ENCODE measurements around the gene IGSF3. TPM values are rescaled to one million over a fixed set of nuclear protein-coding genes. Genes with fewer than 3 reads are reported as not detected.

IGSF3 gene
- total and polyA plus RNA-seq, 10 of the 15 experiments (the other 5 are each of a cell fraction or from before 2014, with no cell fraction given): 1.4 to 18.0 (median 9.6) TPM

DNA sequence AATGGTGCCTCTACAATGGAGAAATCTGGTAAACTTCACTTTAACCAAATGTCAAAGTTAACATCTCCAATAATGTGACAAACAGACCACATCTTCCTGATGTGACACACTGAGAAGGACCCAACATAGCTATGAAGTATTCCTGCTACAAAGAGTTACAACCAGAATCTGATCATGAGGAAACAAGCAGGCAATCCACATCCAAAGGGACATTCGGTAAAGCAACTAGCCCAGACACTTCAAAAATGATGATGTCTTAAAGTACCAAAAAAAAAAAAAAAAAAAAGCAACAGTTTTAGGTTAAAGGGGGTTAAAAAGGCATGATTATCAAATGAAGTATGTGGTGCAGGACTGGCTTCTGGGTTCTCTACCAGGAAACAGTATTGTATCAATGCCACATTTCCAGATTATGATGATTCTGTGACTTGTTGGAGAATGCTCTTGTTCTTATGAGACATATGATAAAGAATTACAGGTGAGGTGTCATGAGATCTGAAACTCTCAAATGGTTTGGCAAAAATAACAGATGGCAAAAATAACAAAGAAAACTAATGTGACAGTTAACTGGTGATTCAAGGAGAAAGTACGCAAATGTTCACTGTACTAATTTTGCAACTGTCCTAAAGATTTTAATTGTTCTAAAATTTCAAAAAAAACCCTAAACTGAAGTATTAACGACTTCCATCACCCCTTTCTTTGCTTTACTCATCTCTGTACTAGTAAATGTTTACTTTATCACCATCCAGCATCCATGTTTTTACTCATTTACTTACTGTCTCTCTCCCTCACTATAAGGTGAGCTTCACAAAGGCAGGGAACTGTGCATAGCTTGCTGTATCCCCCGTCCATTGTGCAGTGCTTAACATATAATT is 99.5 kb downstream of the IGSF3 start:
- Histone ChIP-seq H3K79me2 (ENCODE audit: control insufficient read depth, insufficient read depth, low read length) (peaks cover 87% of the 10 kb centered on the region), H3K9ac (ENCODE audit: control insufficient read depth, insufficient read depth, low read length) (peak overlapping the region; percentile 94), H3K4me3 (peak overlapping the region; percentile 97), H3K4me2 (ENCODE audit: control insufficient read depth, insufficient read depth) (peak overlapping the region; percentile 98), H3K27ac (ENCODE audit: control insufficient read depth, insufficient read depth) (peak overlapping the region; percentile 95), H3K36me3 (ENCODE audit: control insufficient read depth in 2 of 2, insufficient read depth in 2 of 2, low read length in 1 of 2) (peaks cover 6 to 12% of the 10 kb centered on the region in 2 experiments), H2AFZ (ENCODE audit: control insufficient read depth, low read depth, low read length) (no peak overlapping the region), H3K9me3 (replicated peaks; ENCODE audit: control insufficient read depth, insufficient read depth, low read length) (peaks cover 21% of the 10 kb centered on the region; the same call in 2 of the 3 replicates), H4K20me1 (ENCODE audit: control insufficient read depth, insufficient read depth) (no peaks in the 10 kb centered on the region), H3K4me1 (ENCODE audit: control insufficient read depth, insufficient read depth, low read length) (peaks cover 28% of the 10 kb centered on the region), H3K27me3 (replicated peaks in 1 of 2; ENCODE audit: control insufficient read depth in 2 of 2, insufficient read depth in 2 of 2, low read length in 1 of 2) (no peaks in the 10 kb centered on the region)
- POLR2A ChIA-PET: interaction anchor here (0.6 to 7.0 kb wide), 12 partner anchors 10 to 492 kb away, joined by 3 to 95 read pairs (median 8); partner anchors contain the start of gene TTF2
- in situ Hi-C loops (cut with MboI): loop anchor here (25.0 kb wide), 1 partner anchor 1094 kb away; no protein-coding TSS in a partner anchor
- BruUV-seq (replicated peaks): TSS peak; percentile 31
- ATAC-seq (peak; percentile 13), DNase-seq (ENCODE audit: low read depth, low spot score) (no peak), FAIRE-seq (peak; percentile 44)
- CTCF ChIA-PET: interaction anchor here (0.9 to 2.6 kb wide), 10 partner anchors 10 to 429 kb away, joined by 3 to 30 read pairs (median 4); no protein-coding TSS in a partner anchor
- intact Hi-C loops (cut with micrococcal nuclease; ENCODE audit: unreplicated experiment): loop anchor here (1.0 to 2.0 kb wide), 3 partner anchors 8 to 63 kb away; no protein-coding TSS in a partner anchor
- 0% methylated on average over 4 of the region's 4 CpGs for WGBS (ENCODE audit: insufficient coverage, insufficient replicate concordance, low lambda C conversion rate, missing lambda C conversion rate)
- SMC1A ChIA-PET (ENCODE audit: uncharacterized antibody, unreplicated experiment): interaction anchor here (0.7 to 2.8 kb wide), 19 partner anchors 10 to 492 kb away, joined by 3 to 65 read pairs (median 4); partner anchors contain the start of gene TTF2
- RAD21 ChIA-PET (ENCODE audit: unreplicated experiment): interaction anchor here (0.7 to 3.7 kb wide), 22 partner anchors 10 to 492 kb away, joined by 3 to 50 read pairs (median 4); partner anchors contain the start of gene TTF2
- peak; percentile 69; the same call in 1 of the 2 replicates for TF ChIP-seq MEF2A (IDR thresholded peaks at IDR 0.05; ENCODE audit: insufficient read depth, low read depth, low read length)
- no peak for TF ChIP-seq CBFB (IDR thresholded peaks at IDR 0.05; ENCODE audit: low read depth)
- no peak for TF ChIP-seq BRCA1 (IDR thresholded peaks at IDR 0.05; ENCODE audit: low read depth, low read length)
- TF ChIP-seq HDAC2 (IDR thresholded peaks at IDR 0.05): no peak
- no peak for TF ChIP-seq STAT1 (conservative IDR thresholded peaks at IDR 0.05)
- peak; percentile 83 for TF ChIP-seq PML (IDR thresholded peaks at IDR 0.05; ENCODE audit: low read length)
- TF ChIP-seq, protein P1, sequence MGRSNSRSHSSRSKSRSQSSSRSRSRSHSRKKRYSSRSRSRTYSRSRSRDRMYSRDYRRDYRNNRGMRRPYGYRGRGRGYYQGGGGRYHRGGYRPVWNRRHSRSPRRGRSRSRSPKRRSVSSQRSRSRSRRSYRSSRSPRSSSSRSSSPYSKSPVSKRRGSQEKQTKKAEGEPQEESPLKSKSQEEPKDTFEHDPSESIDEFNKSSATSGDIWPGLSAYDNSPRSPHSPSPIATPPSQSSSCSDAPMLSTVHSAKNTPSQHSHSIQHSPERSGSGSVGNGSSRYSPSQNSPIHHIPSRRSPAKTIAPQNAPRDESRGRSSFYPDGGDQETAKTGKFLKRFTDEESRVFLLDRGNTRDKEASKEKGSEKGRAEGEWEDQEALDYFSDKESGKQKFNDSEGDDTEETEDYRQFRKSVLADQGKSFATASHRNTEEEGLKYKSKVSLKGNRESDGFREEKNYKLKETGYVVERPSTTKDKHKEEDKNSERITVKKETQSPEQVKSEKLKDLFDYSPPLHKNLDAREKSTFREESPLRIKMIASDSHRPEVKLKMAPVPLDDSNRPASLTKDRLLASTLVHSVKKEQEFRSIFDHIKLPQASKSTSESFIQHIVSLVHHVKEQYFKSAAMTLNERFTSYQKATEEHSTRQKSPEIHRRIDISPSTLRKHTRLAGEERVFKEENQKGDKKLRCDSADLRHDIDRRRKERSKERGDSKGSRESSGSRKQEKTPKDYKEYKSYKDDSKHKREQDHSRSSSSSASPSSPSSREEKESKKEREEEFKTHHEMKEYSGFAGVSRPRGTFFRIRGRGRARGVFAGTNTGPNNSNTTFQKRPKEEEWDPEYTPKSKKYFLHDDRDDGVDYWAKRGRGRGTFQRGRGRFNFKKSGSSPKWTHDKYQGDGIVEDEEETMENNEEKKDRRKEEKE (IDR thresholded peaks at IDR 0.05): no peak
- no peak for TF ChIP-seq TARDBP (IDR thresholded peaks at IDR 0.05; ENCODE audit: borderline replicate concordance)
- no peak for TF ChIP-seq E2F8 (IDR thresholded peaks at IDR 0.05; ENCODE audit: low read depth, partially characterized antibody)
- TF ChIP-seq POU2F2 (IDR thresholded peaks at IDR 0.05; ENCODE audit: borderline replicate concordance, low read depth, low read length): no peak
- TF ChIP-seq SIX5 (IDR thresholded peaks at IDR 0.05; ENCODE audit: low read depth, low read length, severe bottlenecking): no peak
- no peak for TF ChIP-seq RBBP5 (conservative IDR thresholded peaks at IDR 0.05)
- TF ChIP-seq CREM (IDR thresholded peaks at IDR 0.05; ENCODE audit: low read depth): peak; percentile 38
- peak; percentile 81; the same call in 1 of the 2 replicates for TF ChIP-seq CHD1 (IDR thresholded peaks at IDR 0.05; ENCODE audit: low read depth, low read length)
- no peak for TF ChIP-seq TCF12 (IDR thresholded peaks at IDR 0.05; ENCODE audit: low read depth, low read length)
- TF ChIP-seq ZNF622 (IDR thresholded peaks at IDR 0.05): no peak
- TF ChIP-seq JUNB (IDR thresholded peaks at IDR 0.05): peak; percentile 89
- TF ChIP-seq ZNF207 (IDR thresholded peaks at IDR 0.05; ENCODE audit: borderline replicate concordance): no peak
- TF ChIP-seq MYC (IDR thresholded peaks at IDR 0.05; ENCODE audit: insufficient read depth, insufficient read length, insufficient replicate concordance, low read length, severe bottlenecking): no peak
